Measurements from ENCODE around the gene GHRL.

Gene GHRL

DNA sequence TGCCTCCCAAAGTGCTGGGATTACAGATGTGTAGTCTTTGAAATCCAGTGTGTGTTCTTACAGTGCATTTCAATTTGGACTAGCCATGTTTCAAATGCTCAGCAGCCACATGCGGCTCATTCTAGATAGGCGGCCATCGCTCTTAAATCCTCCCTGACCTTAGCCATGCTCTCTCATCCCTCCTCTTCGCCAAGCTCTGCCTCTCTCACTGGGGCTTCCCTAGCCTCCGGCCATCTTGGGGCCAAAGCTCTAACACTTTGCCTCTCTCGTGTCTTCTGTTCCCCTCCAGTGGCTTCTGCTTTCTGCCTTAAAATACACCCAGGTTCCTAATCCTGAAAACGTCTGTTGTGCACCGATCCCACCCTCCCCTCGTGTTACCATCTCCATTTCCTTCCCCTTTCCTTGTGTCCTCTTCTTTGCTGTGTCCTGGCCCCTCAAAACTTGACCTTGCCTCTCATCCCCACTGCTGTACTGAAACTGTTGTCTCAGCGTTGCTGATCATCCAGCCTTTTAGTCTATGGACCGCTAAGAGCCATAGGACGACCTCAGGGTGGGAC, 1.4 kb upstream of the GHRL start:
- peak; percentile 61 for DNase-seq (ENCODE audit: low read depth)
- no peak for TF ChIP-seq MAX (IDR thresholded peaks at IDR 0.05; ENCODE audit: low read depth, low read length)
- TF ChIP-seq CTCF (IDR thresholded peaks at IDR 0.05; ENCODE audit: low read depth, low read length) = no peak
- TF ChIP-seq POLR2A (IDR thresholded peaks at IDR 0.05; ENCODE audit: extremely low read depth, insufficient read length) = no peak
- TF ChIP-seq MYC (IDR thresholded peaks at IDR 0.05; ENCODE audit: low read depth, low read length) = no peak
- H3K4me3 ChIP-seq (ENCODE audit: low read depth, low read length) = peak overlapping the region; percentile 54

DNA sequence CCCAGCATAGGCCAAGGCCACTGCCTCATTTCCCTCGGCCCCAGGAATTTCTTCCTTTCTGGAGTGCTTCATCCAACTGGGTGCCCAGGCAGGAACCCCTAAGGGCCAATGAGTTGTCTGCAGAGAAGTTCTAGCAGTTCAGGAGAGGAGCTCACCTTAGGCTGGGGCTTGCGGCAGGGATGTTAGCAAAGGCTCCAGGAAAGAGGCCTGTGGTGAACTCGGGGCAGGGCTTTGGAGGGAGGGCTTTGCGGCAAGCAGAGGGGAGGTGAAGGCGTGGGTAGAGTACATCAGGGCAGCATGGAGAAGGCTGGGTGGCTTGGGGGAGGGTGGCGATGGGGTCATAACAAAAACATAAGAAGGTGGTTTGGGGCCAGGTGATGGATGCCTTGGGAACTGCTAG, 1.1 kb downstream of the GHRL start:
- no peak for TF ChIP-seq MYC (IDR thresholded peaks at IDR 0.05; ENCODE audit: low read depth, low read length)
- no peak for TF ChIP-seq POLR2A (IDR thresholded peaks at IDR 0.05; ENCODE audit: extremely low read depth, insufficient read length)
- no peak for TF ChIP-seq CTCF (IDR thresholded peaks at IDR 0.05; ENCODE audit: low read depth, low read length)
- no peak for TF ChIP-seq MAX (IDR thresholded peaks at IDR 0.05; ENCODE audit: low read depth, low read length)
- no peak overlapping the region for H3K4me3 ChIP-seq (ENCODE audit: low read depth, low read length)
- DNase-seq (ENCODE audit: low read depth) = peak; percentile 68

DNA sequence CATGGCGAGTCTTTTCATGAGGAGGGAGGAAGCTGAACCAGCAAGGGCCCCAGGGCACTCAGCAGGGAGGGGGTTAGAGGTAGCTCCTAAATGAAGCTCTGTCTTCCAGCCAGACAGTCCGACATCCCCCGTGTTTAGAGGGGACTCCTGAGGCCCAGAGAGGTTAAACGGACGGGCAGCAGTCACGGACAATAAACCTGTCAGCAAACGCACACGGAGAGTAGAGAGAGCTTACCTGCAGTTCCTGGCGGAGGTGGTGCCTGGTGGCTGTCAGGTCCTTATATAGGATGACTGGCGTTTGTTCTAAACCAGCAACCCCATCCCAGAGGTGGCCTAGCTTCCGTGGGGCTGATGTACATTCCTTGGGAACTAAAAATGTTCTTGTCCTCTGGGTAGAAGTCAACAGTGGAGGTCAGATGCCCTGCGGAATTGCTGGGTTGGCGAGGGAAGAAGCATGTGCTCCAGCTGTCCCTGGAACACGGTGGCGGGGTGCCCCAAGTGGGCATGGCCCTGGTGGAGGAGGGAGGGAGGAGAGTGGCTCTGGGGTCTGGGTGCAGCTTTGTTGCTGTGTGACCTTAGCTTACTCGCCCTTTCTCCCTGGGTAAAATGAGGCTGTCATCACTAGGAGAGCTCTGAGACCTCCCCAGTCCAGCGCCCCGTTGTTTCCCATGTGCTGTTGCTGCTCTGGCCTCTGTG, 2.1 kb downstream of the GHRL start:
- no peak for TF ChIP-seq MYC (IDR thresholded peaks at IDR 0.05; ENCODE audit: low read depth, low read length)
- TF ChIP-seq CTCF (IDR thresholded peaks at IDR 0.05; ENCODE audit: low read depth, low read length) = no peak
- no peak for TF ChIP-seq MAX (IDR thresholded peaks at IDR 0.05; ENCODE audit: low read depth, low read length)
- no peak for TF ChIP-seq POLR2A (IDR thresholded peaks at IDR 0.05; ENCODE audit: extremely low read depth, insufficient read length)
- H3K4me3 ChIP-seq (ENCODE audit: low read depth, low read length) = no peak overlapping the region
- DNase-seq (ENCODE audit: low read depth) = no peak

DNA sequence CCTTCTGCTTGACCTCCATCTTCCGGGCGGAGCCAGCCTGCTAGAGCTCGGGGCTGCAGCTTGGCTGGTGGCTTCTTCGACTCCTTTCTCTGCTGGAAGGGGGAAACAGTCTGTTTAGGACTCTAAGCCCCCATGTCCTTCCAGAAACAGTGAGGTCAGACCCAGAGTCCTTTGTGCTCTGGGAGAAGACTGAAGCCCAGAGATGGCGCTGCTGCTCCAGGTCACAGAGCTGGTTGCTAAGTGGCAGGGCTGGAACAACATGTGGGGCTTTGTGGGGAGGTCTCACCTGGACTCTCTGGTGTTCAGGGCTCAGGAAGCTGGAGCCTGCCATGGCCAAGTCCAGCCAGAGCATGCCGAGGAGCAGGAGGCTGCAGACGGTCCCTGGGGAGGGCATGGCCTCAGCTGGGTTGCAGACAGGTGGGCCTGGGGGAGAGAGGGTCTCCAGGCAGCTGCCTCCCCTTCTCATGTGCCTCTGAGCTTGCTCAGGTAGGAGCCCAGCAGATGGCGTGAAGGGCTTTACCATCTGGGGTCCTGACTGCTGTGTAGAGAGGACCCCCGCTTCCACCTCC, 2.9 kb downstream of the GHRL start:
- no peak for DNase-seq (ENCODE audit: low read depth)
- peak; percentile 3 for TF ChIP-seq CTCF (IDR thresholded peaks at IDR 0.05; ENCODE audit: low read depth, low read length)
- no peak for TF ChIP-seq POLR2A (IDR thresholded peaks at IDR 0.05; ENCODE audit: extremely low read depth, insufficient read length)
- H3K4me3 ChIP-seq (ENCODE audit: low read depth, low read length) = no peak overlapping the region

DNA sequence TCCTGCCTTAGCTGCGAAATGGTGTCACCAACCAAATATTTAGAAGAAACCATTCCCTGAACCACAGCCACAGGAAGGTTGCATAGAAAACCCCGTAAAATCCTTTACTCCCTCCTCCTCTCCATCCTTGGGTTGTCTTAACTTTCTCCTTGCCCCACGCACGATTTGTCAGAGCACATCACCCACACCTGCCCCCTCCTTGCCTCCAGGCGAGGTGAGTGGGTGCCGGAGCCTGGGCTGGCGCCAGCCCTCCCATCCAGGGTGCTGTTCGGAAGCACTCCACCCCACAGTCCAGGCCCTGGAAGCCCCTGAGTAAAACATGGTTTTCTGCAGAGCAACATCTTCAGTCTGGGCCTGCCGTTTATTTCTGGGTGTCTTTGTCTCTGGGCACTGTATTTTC, 3.7 kb downstream of the GHRL start:
- no peak for TF ChIP-seq CTCF (IDR thresholded peaks at IDR 0.05; ENCODE audit: low read depth, low read length)
- TF ChIP-seq MAX (IDR thresholded peaks at IDR 0.05; ENCODE audit: low read depth, low read length) = no peak
- no peak for TF ChIP-seq POLR2A (IDR thresholded peaks at IDR 0.05; ENCODE audit: extremely low read depth, insufficient read length)
- no peak for TF ChIP-seq MYC (IDR thresholded peaks at IDR 0.05; ENCODE audit: low read depth, low read length)

More for the DNA sequence above, 3.7 kb downstream of the GHRL start:
- H3K4me3 ChIP-seq (ENCODE audit: low read depth, low read length) = no peak overlapping the region
- no peak for DNase-seq (ENCODE audit: low read depth)

All from NB4 (cell line).